GM18507 (cell line): ENCODE measurements around the gene KRTAP5-10.
"Not testable (repeated sequence)": the region's sequence is repeated elsewhere in the genome, so short reads cannot be mapped to it uniquely, and the experiment has no call there.

ENCODE experiments used
- DNase-seq: peaks from one replicate; pipeline ENCODE4 v3.0.0; 2011; ENCODE audit warnings: low read depth; ENCODE audit not compliant: insufficient read length; ENCODE audit errors: extremely low spot score
- FAIRE-seq: peaks from 2 replicates; lab custom pipeline; 2011; peaks lifted over from hg19 to GRCh38; lab: Jason Lieb, UNC

The KRTAP5-10 gene

DNA sequence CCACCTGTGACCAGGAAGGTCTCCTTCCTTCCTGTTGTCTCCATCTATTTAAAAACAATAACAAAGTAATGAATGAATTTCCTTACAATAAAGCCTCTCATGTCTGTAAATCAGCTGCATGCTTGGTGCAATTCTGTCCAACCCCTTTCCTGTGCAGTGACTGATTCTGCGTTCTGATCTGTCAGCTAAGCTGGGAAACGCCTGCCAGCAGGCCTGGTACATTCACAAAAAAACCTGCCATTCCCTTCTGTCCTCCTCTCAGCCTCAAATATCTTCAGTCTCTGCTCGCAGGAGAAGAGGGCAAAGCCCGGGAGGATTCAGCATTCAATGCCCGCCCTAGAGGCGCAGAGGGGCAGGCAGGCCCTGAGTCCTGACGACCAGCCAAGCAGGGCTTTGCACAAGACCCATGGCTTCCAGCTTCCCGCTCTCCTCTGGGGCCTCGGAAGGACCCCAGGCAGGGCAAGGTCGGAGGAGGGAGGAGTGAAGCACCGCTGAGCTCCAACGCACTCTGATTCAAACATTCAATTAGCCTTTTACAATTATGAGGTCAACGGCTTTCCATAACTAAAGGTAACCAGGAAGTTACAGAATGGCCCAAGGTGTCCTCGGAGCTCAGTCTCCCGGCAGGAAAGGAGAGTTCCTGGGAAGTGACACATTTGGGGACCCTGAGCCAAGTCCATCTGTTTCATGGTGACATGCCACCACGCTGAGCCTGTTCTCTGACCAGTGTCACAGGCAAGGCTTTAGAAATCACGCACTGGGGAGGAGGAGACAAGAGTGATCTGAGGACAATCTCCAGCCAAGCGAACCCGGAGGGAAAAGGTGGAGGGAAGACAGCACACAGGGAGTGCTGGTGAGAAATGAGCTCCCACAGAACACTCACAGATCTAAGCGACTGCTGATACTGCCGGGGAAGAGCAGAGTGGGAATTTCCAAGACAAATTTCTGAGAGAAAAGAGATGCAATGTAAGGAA is 1.6 kb downstream of the KRTAP5-10 start:
- not testable (repeated sequence) for FAIRE-seq, DNase-seq

DNA sequence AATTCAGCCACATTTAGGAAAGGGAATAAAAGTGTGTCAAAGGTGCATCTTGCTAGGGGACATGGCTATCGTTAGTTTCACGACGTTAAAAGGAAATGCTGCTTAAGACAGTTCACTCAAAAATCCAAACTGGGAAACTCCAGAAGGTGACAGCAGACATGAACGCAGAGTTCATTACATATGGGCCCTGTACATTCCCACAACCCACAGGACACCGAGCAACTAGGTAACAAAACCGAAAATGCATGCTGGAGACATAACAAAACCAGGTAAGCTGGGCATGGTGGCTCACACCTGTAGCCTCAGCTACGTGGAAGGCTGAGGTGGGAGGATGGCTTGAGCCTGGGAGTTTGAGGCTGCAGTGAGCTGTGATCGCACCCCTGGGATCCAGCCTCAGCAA is 2.3 kb downstream of the KRTAP5-10 start:
- not testable (repeated sequence) for DNase-seq, FAIRE-seq

DNA sequence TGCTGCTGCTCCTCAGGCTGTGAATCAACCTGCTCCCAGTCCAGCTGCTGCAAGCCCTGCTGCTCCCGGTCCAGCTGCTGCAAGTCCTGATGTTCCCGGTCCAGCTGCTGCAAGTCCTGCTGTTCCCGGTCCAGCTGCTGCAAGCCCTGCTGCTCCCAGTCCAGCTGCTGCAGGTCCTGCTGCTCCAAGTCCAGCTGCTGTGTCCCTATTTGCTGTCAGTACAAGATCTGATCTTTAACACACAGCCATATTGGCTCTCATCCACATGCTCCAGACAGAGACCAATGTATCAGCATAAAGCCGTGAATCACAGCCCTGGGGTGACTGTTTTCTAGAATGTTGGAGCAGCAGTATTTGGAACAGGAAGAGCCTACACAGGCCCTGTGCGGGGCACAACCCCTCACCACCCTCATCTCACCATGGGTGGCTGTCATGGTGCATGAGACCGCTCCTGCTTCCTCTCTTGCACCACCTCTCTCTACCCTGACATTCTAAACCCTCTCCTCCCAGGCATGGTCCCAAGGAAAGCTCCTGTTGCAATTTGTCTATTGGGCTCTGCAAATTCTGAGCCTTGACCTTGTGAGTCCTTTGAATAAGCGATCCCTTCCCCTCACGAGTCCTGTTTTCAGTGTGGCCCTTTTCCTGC is 3.5 kb downstream of the KRTAP5-10 start:
- DNase-seq (no peak), FAIRE-seq (no peak)

DNA sequence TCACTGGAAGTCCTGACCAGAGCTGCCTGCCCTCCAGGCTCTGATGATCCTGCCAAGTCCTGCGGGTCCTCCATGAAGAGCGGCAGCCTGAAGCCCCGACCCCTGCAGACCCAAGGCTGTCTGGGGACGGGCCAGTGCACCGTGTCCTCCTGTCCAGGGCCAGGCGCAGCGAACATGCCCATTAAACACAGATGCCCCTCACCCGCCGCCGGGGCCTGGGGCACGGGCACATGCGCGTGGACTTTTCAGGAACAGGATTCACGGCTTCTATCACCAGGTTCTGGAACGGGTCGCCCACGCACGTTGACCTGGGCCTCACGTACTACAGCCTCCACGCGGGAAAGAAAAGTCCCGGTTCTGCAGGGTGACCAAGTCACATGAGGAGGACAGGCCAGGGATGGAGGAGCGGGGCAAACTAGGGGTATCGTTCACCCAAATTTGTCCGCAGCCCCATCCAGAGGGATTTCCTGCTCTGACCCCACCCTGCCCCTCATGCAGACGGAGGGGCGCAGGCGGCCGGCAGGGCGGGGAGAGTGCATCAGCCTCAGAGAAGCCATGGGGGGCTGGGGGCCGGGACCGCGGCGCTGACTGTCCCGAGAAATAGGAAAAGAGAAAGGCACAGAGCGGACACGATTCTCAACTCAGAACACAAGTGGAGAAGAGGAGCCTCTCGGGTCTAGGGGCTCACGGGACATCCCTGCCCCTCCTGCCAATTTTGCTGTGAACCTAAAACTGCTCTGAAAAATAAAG is 5.9 kb downstream of the KRTAP5-10 start:
- not testable (repeated sequence) for DNase-seq, FAIRE-seq

DNA sequence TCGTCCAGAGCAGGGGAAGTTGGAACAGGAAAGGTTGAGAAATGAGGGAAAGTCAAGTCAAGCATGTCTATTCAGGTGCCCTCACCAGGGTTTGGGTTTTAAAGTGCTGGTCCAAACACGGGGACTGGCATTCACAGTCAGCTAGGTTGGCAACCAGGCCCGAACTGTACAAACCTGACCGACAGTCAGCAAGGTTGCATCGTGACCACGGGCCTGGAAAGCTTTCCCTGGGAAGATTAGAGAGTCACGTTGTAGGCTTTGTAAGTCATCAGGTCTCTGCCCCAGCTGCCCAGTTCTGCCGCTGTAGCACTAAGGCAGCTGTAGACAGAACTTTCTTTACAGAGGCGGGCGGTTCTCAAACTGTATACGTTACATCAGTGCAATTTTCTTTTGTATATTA is 7.4 kb downstream of the KRTAP5-10 start:
- FAIRE-seq (no peak), DNase-seq (no peak)

DNA sequence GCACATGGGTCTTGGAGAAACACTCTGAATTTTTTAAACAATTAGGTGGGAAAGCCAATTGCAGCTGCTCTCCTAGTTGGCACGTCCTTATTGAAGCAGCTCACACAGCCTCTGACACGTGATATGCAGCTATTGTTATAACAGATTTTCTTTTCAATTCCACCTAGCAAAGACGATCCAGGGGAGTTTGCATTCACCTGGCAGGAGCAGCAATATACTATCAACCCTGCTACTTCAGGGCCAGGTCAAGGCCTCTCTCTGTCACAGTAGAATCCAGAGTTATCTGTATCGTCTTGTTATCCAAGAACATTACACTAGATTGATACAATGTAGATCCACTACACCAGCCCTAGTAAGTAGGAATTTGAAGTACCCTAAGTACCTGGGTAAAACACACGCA is 9.1 kb downstream of the KRTAP5-10 start:
- no peak for DNase-seq

DNA sequence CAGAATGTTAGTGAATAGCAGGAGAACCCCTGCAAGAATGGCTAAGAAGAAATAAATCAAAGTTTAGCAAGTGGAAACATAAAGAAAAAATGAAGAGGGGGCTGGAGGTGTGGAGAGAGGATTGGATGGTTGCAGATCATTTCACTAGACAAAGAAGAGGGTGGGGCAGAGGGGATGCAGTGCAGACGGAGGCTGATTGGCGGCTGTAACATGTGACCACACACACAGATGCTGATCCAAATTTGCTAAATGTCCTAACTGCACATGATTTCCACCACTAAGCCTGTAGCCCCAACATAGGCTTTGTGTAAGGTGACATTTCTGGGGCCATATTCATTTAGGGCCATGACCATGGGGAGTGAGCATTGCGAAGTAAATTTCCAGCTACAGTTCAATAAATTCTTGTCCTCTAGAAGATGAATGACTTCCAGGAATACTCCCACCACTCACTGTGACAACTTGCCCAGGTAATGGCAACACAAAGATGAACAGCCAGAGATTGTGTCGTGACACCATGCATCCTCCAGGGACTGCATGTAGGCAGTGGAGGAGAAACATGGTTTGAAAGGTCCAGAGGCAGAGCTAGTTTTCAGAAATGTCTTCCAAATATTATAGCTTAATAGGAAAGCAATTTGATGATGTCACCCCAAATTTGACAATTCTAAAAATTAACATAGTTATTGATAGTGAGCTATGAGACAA is 10.5 kb downstream of the KRTAP5-10 start:
- no peak for FAIRE-seq
- no peak for DNase-seq

More for the DNA sequence above, 9.1 kb downstream of the KRTAP5-10 start:
- FAIRE-seq = no peak

DNA sequence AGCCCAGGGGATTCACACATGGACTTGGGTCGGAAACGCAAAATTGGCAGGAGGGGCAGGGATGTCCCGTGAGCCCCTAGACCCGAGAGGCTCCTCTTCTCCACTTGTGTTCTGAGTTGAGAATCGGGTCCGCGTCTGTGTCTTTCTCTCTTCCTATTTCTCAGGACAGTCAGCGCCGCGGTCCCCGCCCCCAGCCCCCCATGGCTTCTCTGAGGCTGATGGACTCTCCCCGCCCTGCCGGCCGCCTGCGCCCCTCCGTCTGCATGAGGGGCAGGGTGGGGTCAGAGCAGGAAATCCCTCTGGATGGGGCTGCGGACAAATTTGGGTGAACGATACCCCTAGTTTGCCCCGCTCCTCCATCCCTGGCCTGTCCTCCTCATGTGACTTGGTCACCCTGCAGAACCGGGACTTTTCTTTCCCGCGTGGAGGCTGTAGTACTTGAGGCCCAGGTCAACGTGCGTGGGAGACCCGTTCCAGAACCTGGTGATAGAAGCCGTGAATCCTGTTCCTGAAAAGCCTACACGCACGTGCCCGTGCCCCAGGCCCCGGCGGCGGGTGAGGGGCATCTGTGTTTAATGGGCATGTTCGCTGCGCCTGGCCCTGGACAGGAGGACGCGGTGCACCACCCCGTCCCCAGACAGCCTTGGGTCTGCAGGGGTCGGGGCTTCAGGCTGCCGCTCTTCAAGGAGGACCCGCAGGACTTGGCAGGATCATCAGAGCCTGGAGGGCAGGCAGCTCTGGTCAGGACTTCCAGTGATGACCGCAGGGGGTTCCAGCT is 11.5 kb downstream of the KRTAP5-10 start:
- not testable (repeated sequence) for FAIRE-seq, DNase-seq

DNA sequence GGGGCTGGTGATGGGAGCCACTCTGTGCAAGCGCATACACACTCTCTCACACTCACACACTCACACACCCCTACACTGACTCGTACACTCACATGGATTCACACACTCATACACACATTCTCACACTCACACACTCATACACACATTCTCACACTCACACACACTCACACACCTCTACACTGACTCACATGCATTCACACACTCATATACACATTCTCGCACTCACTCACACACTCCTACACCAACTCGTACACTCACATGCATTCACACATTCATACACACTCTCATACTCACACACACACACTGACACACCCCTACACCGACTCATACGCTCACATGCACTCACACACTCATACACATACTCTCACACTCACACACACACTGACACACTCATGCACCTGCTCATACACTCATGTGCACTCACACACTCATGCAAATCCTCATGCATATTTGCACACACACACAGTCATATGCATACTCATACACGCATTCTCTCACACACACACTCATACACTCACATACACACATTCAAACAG is 12.2 kb downstream of the KRTAP5-10 start:
- no peak for DNase-seq
- no peak for FAIRE-seq

DNA sequence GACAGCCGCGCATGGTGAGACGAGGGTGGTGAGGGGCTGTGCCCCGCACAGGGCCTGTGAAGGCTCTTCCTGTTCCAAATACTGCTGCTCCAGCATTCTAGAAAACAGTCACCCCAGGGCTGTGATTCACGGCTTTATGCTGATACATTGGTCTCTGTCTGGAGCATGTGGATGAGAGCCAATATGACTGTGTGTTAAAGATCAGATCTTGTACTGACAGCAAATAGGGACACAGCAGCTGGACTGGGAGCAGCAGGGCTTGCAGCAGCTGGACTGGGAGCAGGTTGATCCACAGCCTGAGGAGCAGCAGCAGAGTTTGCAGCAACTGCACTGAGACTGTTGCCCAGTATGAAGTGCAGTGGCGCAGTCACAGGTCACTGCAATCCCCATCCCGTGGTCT is 14.2 kb downstream of the KRTAP5-10 start:
- DNase-seq, FAIRE-seq: not testable (repeated sequence)

DNA sequence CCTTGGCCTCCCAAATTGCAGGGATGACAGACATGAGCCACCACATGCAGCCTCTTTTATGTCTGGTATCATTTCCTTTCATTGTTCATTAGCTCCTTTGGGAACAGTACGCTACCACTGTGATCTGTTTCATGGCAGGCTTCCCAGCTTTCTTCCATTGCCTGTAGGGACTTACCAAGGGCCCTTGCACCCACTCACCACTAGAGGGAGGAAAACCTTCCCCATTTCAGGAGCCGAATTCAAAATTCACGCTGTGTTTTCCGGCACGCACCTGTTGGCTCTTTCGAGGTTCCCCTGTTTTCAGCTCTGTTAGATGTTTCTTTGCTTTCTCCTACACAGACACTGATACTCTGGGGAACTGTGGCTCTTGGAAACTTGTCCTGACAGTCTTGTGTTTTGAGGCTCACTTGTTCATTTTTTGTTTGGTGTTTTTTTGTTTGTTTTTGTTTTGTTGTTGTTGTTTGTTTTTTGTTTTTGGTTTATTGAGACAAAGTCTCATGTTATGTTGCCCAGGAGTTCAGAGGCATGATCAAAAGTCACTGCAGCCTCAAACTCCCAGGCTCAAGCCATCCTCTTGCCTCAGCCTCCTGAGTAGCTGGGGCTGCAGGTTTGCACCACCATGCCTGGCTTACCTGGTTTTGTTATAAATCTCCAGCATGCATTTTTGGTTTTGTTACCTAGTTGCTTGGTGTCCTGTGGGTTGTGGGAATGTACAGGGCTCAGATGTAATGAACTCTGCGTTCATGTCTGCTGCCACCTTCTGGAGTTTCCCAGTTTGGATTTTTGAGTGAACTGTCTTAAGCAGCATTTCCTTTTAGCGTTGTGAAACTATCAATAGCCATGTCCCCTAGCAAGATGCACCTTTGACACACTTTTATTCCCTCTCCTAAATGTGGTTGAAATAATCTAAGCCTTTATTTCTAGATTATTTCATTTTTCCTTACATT is 15.0 kb downstream of the KRTAP5-10 start:
- FAIRE-seq = peak; percentile 45
- DNase-seq = peak; percentile 20

DNA sequence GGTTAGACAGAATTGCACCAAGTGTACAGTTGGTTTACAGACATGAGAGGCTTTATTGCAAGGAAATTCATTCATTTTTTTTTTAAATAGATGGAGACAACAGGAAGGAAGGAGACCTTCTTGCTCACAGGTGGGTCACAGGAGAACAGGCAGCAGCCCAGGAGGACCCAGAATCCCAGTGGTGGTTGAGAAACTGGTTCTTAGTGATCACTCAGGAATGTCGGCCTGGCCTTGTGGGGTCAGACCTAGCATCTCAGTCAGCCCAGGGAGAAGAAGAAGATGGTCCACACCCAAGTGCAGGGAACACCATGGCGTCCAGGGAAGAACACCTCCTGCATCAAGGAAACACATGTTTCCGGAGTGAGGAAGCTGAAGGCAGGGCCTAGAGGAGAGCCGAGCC is 16.5 kb downstream of the KRTAP5-10 start:
- DNase-seq (no peak), FAIRE-seq (no peak)

DNA sequence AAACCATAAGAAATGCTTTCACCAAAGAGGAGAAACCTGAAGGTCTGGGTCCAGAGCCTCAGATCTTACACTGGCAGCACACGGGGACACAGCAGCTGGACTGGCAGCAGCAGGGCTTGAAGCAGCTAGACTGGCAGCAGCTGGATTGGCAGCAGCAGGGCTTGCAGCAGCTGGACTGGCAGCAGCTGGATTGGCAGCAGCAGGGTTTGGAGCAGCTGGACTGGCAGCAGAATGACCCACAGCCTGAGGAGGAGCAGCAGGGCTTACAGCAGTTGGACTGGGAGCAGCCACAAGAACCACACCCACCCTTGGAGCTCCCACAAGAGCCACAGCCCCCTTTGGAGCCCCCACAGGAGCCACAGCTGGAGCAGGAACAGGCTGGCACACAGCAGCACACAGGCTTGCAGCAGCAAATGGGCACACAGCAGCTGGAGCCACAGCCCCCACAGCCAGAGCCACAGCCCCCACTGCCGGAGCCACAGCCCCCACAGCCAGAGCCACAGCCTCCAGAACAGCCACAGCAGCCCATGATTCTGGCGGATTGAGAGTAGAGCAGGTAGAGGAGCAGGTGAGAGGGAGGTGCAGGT is 17.0 kb downstream of the KRTAP5-10 start, which contains the start of gene KRTAP5-11:
Gene KRTAP5-11 (minus strand): TSS at position 567 of the 587 bp plus-strand sequence. CDS start 38 bp downstream, at position 529.
- DNase-seq = no peak
- no peak for FAIRE-seq

DNA sequence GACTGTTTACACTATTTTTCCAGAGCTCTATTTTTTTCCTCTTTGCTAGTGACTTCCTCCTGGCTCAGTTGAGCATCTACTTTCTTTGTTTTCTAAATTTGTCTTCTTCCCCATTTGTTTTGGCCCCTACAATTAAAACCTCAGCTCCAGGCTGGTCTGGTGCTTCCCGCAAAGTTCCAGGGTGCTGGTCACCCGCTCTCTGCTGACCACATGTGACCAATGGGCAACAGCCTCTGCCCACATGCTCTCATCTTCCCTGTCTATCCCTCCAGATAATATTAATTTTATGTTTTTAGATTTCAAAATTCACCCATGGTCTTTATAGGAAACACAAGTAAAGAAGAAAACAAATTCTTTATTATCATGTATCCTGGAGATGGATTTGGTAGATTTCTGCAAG is 17.6 kb downstream of the KRTAP5-10 start:
- FAIRE-seq, DNase-seq: not testable (repeated sequence)

DNA sequence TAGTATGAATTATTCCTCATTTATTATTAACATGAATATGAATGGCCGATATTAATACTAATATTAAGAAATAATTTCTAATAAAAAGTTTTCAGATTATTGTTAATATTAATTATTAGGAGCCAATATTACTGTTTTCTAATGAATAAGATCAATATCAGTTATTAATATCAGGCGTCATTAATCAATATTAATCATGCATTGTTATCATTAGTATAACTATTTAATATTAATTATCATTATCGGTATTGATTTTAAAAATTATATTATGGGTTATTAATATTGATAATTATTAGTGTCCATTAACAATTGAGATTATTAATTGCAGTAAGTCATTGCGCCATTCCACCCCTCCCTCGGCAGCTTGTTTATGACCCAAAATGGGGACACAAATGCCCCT is 20.3 kb downstream of the KRTAP5-10 start:
- DNase-seq, FAIRE-seq: not testable (repeated sequence)

DNA sequence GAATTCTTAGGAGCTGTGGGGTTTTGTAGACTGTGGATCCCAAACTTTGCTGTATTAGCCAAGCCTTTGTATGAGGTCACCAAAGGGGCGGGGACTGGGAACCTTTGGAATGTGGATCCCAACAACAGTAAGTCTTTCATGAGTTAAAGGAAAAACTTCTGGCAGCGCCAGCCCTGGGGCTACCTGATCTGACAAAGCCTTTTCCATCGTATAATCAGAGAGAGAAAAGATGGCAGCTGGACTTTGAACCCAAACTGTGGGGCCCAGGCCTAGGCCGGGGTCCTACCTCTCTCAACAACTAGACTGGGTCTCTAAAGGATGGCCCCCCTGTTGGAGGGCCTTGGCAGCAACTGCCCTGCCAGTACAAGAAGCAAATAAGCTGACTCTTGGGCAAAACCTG is 23.0 kb downstream of the KRTAP5-10 start:
- not testable (repeated sequence) for FAIRE-seq, DNase-seq
